Activated CD8-positive, alpha-beta T cell treated with anti-CD3 and anti-CD28 coated beads for 36 hours (primary cell): ENCODE measurements around the gene STARD3. TPM values are rescaled to one million over a fixed set of nuclear protein-coding genes. Genes with fewer than 3 reads are reported as not detected.

Experiments used
- ATAC-seq: fragments of 200-7000 bp; cut with Tn5 transposase; one replicate; pipeline ENCODE4 v1.10.0; 2021; ENCODE audit warnings: mild to moderate bottlenecking, moderate library complexity
- CTCF ChIA-PET: fragments of 350-600 bp; sonication (Branson Sonifier 250); formaldehyde crosslinking; loops from one replicate; lab custom pipeline; 2021; ENCODE audit warnings: antibody characterized with exemption; lab: Charles Lee
- POLR2A ChIA-PET: fragments of 350-600 bp; sonication (Branson Sonifier 250); formaldehyde crosslinking; loops from one replicate; lab custom pipeline; 2021; ENCODE audit warnings: antibody characterized with exemption; lab: Charles Lee
- DNase-seq: peaks from one replicate; pipeline ENCODE4 v3.0.0-alpha.2; 2020
- H3K27ac Mint-ChIP-seq: one replicate; pipeline ENCODE4 v1.8.0; 2021; ENCODE audit warnings: mild to moderate bottlenecking, mixed read lengths
- H3K27me3 Mint-ChIP-seq: one replicate; pipeline ENCODE4 v1.8.0; 2021; ENCODE audit warnings: mixed read lengths
- H3K36me3 Mint-ChIP-seq: one replicate; pipeline ENCODE4 v1.8.0; 2021; ENCODE audit warnings: low read depth, mixed read lengths
- H3K4me1 Mint-ChIP-seq: one replicate; pipeline ENCODE4 v1.8.0; 2021; ENCODE audit warnings: low read depth, mixed read lengths
- H3K4me3 Mint-ChIP-seq: one replicate; pipeline ENCODE4 v1.8.0; 2021; ENCODE audit warnings: mild to moderate bottlenecking, moderate library complexity, mixed read lengths
- H3K9me3 Mint-ChIP-seq: one replicate; pipeline ENCODE4 v1.8.0; 2021; ENCODE audit warnings: mixed read lengths
- intact Hi-C: fragments of 100-400 bp; cut with micrococcal nuclease; formaldehyde crosslinking; loops from one replicate; pipeline ENCODE4 v1.10.0; 2022
- total RNA-seq, 2 experiments: library from RNA; stranded (reverse); gene quantifications; one replicate each; pipeline ENCODE4 v1.2.3, GENCODE V29; 2021
- TF ChIP-seq, protein P1 (sequence below): fragments of 200-600 bp; IDR thresholded peaks from one replicate; pipeline ENCODE4 v1.8.0; 2022; ENCODE audit warnings: antibody characterized with exemption, mild to moderate bottlenecking

Gene STARD3
- total RNA-seq, 2 experiments from 2014 or later: 48.7 to 50.3 TPM

DNA sequence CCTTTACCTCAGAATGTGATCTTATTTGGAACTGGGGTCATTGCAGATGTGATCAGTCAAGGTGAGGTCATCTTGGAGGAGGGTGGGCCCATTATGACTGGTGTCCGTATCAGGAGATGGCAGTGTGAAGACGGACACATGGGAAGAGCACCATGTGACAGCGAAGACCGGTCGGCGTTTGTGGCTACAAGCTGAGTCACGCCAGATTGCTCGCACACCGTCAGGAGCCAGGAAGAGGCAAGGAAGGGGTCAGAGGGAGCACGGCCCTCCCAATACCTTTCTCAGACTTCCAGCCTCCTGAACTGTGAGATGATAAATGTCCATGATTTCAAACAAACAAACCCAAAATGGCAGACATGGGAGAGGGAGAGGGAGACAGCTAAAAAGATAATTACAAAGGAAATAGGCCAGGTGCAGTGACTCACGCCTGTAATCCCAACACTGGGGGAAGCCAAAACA is 13.2 kb downstream of the STARD3 start:
- ATAC-seq (no peak), DNase-seq (no peak)
- CTCF ChIA-PET: interaction anchor here (1.2 to 6.4 kb wide), 6 partner anchors 11 to 327 kb away, joined by 3 to 146 read pairs (median 30); partner anchors contain the start of genes MIEN1, PNMT, STARD3 and TCAP

DNA sequence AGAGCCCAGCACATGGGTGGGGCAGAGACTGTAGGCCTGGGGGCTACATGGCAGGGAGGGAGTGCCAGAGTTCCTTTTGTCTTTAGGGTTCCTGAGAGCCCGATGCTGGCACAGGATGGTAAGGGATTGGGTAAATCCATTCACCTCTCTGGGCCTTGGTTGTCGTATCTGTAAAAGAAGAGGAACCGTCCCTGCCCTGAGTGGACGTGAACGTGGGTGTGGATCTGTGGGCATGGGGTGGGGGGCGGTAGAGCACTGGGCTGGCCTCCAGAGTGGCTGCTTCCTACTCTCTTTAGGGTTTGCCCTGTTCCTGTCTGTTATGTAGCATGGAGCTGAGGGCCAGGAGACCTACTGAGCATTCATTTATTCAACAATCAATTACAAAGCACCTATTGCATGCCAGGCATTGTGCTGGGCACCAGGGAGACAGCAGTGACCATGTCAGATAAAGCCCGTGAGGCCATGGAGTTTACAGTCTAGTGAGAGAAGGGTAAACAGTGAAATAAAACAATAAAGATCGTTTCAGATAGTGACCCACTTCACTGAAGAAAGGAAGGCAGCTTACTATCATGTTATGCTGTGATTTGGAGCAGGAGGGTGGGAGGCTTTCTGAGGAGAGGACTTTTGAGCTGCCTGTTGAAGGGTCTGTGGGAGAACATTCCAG is 15.1 kb downstream of the STARD3 start:
- Mint-ChIP-seq H3K9me3 (no peaks in the 10 kb centered on the region), H3K4me1 (peaks cover 44% of the 10 kb centered on the region), H3K36me3 (peaks cover 9% of the 10 kb centered on the region), H3K4me3 (no peak overlapping the region), H3K27me3 (no peaks in the 10 kb centered on the region), H3K27ac (peak overlapping the region; percentile 26)
- CTCF ChIA-PET: interaction anchor here (1.5 to 6.4 kb wide), 8 partner anchors 7 to 79 kb away, joined by 6 to 146 read pairs (median 36); partner anchors contain the start of genes MIEN1, PNMT, STARD3 and TCAP
- DNase-seq (no peak), ATAC-seq (no peak)
- TF ChIP-seq, protein P1, sequence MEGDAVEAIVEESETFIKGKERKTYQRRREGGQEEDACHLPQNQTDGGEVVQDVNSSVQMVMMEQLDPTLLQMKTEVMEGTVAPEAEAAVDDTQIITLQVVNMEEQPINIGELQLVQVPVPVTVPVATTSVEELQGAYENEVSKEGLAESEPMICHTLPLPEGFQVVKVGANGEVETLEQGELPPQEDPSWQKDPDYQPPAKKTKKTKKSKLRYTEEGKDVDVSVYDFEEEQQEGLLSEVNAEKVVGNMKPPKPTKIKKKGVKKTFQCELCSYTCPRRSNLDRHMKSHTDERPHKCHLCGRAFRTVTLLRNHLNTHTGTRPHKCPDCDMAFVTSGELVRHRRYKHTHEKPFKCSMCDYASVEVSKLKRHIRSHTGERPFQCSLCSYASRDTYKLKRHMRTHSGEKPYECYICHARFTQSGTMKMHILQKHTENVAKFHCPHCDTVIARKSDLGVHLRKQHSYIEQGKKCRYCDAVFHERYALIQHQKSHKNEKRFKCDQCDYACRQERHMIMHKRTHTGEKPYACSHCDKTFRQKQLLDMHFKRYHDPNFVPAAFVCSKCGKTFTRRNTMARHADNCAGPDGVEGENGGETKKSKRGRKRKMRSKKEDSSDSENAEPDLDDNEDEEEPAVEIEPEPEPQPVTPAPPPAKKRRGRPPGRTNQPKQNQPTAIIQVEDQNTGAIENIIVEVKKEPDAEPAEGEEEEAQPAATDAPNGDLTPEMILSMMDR: no peak
- intact Hi-C loops: no loop called here
- POLR2A ChIA-PET: interaction anchor here (1.0 to 1.3 kb wide), 3 partner anchors 14 to 23 kb away, joined by 3 to 6 read pairs (median 4); partner anchors contain the start of gene STARD3

More for the DNA sequence above, 13.2 kb downstream of the STARD3 start:
- intact Hi-C loops: no loop called here
- POLR2A ChIA-PET: interaction anchor here (0.8 to 1.6 kb wide), 4 partner anchors 10 to 30 kb away, joined by 3 to 6 read pairs (median 4); no protein-coding TSS in a partner anchor
- H3K36me3 Mint-ChIP-seq: peaks cover 5% of the 10 kb centered on the region
- H3K27ac Mint-ChIP-seq: peak overlapping the region; percentile 49
- no peak overlapping the region for H3K4me3 Mint-ChIP-seq
- TF ChIP-seq, protein P1: no peak
- H3K9me3 Mint-ChIP-seq: no peaks in the 10 kb centered on the region
- H3K27me3 Mint-ChIP-seq: no peaks in the 10 kb centered on the region
- peaks cover 46% of the 10 kb centered on the region for H3K4me1 Mint-ChIP-seq

- POLR2A ChIA-PET: interaction anchor here (0.6 to 1.0 kb wide), 5 partner anchors 13 to 55 kb away, joined by 3 to 6 read pairs (median 3); no protein-coding TSS in a partner anchor
Measured at GRCh38 chr17:39652587-39653315, 15.8 kb downstream of the STARD3 start.

GRCh38 chr17:39653316-39653661 is 16.3 kb downstream of the STARD3 start:
- Mint-ChIP-seq H3K9me3 (no peaks in the 10 kb centered on the region), H3K27me3 (no peaks in the 10 kb centered on the region), H3K36me3 (peaks cover 9% of the 10 kb centered on the region), H3K4me3 (no peak overlapping the region), H3K27ac (no peak overlapping the region), H3K4me1 (peaks cover 46% of the 10 kb centered on the region)
- ChIA-PET POLR2A (interaction anchor here (0.6 to 1.2 kb wide), 3 partner anchors 14 to 26 kb away, joined by 3 to 4 read pairs (median 3); no protein-coding TSS in a partner anchor), CTCF (interaction anchor here (0.5 to 6.4 kb wide), 39 partner anchors 9 to 573 kb away, joined by 3 to 146 read pairs (median 4); partner anchors contain the start of genes MIEN1, PNMT, STARD3 and TCAP)
- DNase-seq (no peak), ATAC-seq (no peak)
- intact Hi-C loops: no loop called here
- TF ChIP-seq, protein P1: no peak

More at GRCh38 chr17:39652587-39653315, 15.8 kb downstream of the STARD3 start:
- Mint-ChIP-seq H3K27me3 (no peaks in the 10 kb centered on the region), H3K4me3 (no peak overlapping the region), H3K9me3 (no peaks in the 10 kb centered on the region), H3K27ac (peak overlapping the region; percentile 26), H3K4me1 (peaks cover 41% of the 10 kb centered on the region), H3K36me3 (peaks cover 9% of the 10 kb centered on the region)
- ATAC-seq (no peak), DNase-seq (no peak)
- TF ChIP-seq, protein P1: no peak
- intact Hi-C loops: no loop called here
- CTCF ChIA-PET: interaction anchor here (0.9 to 6.4 kb wide), 14 partner anchors 8 to 112 kb away, joined by 3 to 146 read pairs (median 14); partner anchors contain the start of genes MIEN1, PNMT, STARD3 and TCAP
